ENCODE results near the gene ADAR. TPM values are rescaled to one million over a fixed set of nuclear protein-coding genes. Genes with fewer than 3 reads are reported as not detected.

ADAR gene
- total RNA-seq, 2 experiments from 2014 or later: 206 to 210 TPM

DNA sequence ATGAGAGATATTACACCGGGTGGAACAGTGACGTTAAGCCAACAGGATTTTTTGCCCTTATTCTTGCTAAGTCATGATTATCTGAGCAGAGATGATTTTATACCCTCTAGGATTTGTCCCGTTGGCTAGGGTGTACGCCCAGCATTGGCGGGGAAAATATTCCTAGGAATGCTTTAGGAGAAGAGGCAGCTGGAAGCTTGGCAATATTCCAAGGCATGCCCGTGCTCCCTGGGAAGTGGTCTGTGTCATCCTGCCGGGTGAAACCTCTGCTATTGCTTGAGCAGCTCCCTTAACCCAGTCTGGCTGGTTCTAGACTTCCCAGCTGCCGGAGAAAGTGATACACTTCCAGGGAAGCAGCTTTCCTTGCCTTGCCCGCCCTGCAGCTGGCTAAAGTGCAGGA lies 24.2 kb downstream of the ADAR start:
- Mint-ChIP-seq H3K4me1 (ENCODE audit: low read depth) (no peaks in the 10 kb centered on the region), H3K36me3 (ENCODE audit: low read depth) (peaks cover 98% of the 10 kb centered on the region)
- ATAC-seq (ENCODE audit: poor library complexity): no peak

DNA sequence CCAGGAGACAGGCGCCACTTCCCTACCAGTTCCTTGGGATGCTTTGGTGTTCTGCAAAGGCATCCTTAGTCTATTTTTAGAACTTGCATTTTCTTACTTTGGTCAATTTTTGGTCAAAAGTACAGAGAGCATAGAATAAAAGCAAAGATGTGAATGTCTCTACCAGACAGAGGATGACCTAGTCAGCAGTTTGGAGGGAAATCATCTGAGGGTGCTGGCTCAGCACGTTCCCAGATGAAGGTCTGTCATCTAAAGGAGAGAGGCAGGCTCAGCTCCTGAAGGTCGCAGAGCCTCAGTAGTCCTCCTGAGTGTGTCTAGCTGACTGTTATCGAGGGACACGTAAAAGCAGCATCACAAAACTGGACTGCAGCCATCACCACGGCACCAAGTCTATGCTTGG lies 25.1 kb downstream of the ADAR start:
- H3K27me3 Mint-ChIP-seq: no peaks in the 10 kb centered on the region
- peaks cover 96% of the 10 kb centered on the region for H3K36me3 ChIP-seq (ENCODE audit: insufficient read depth, low read length)
- peaks cover 96% of the 10 kb centered on the region for H3K36me3 Mint-ChIP-seq (ENCODE audit: low read depth)
- H3K9me3 Mint-ChIP-seq: no peaks in the 10 kb centered on the region
- no peak for DNase-seq
- ChIA-PET POLR2A (interaction anchor here (1.1 kb wide), 1 partner anchor 38 kb away, joined by 3 read pairs; no protein-coding TSS in a partner anchor), CTCF (no interaction called here)
- H3K27ac ChIP-seq (ENCODE audit: low read depth in 1 of 2, low read length in 2 of 2): no peak overlapping the region
- no peaks in the 10 kb centered on the region for H3K27me3 ChIP-seq (ENCODE audit: control insufficient read depth in 1 of 2, insufficient read depth in 2 of 2, low read length in 2 of 2)
- intact Hi-C loops (cut with DNase I, micrococcal nuclease): no loop called here
- H3K4me3 ChIP-seq (ENCODE audit: low read length): no peak overlapping the region
- no peak for ATAC-seq (ENCODE audit: poor library complexity)
- no peaks in the 10 kb centered on the region for H3K9me3 ChIP-seq (ENCODE audit: control insufficient read depth in 1 of 2, insufficient read depth in 1 of 2, low read length in 2 of 2)
- H3K4me1 ChIP-seq (ENCODE audit: insufficient read depth, low read length): no peaks in the 10 kb centered on the region
- no peak overlapping the region for H3K4me3 Mint-ChIP-seq
- no peak overlapping the region for H3K27ac Mint-ChIP-seq
- no peaks in the 10 kb centered on the region for H3K4me1 Mint-ChIP-seq (ENCODE audit: low read depth)
- TF ChIP-seq, protein P1, sequence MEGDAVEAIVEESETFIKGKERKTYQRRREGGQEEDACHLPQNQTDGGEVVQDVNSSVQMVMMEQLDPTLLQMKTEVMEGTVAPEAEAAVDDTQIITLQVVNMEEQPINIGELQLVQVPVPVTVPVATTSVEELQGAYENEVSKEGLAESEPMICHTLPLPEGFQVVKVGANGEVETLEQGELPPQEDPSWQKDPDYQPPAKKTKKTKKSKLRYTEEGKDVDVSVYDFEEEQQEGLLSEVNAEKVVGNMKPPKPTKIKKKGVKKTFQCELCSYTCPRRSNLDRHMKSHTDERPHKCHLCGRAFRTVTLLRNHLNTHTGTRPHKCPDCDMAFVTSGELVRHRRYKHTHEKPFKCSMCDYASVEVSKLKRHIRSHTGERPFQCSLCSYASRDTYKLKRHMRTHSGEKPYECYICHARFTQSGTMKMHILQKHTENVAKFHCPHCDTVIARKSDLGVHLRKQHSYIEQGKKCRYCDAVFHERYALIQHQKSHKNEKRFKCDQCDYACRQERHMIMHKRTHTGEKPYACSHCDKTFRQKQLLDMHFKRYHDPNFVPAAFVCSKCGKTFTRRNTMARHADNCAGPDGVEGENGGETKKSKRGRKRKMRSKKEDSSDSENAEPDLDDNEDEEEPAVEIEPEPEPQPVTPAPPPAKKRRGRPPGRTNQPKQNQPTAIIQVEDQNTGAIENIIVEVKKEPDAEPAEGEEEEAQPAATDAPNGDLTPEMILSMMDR (IDR thresholded peaks at IDR 0.05): no peak

More for the DNA sequence above, 24.2 kb downstream of the ADAR start:
- H3K27ac Mint-ChIP-seq: no peak overlapping the region
- H3K4me3 Mint-ChIP-seq: no peak overlapping the region
- no peaks in the 10 kb centered on the region for H3K27me3 ChIP-seq (ENCODE audit: control insufficient read depth in 1 of 2, insufficient read depth in 2 of 2, low read length in 2 of 2)
- no peak for DNase-seq
- intact Hi-C loops (cut with DNase I, micrococcal nuclease): no loop called here
- POLR2A ChIA-PET: no interaction called here
- TF ChIP-seq, protein P1 (IDR thresholded peaks at IDR 0.05): no peak
- no peak overlapping the region for H3K27ac ChIP-seq (ENCODE audit: low read depth in 1 of 2, low read length in 2 of 2)
- H3K4me3 ChIP-seq (ENCODE audit: low read length): no peak overlapping the region
- H3K36me3 ChIP-seq (ENCODE audit: insufficient read depth, low read length): peaks cover 97% of the 10 kb centered on the region
- no peaks in the 10 kb centered on the region for H3K9me3 Mint-ChIP-seq
- CTCF ChIA-PET: no interaction called here
- H3K4me1 ChIP-seq (ENCODE audit: insufficient read depth, low read length): no peaks in the 10 kb centered on the region
- H3K27me3 Mint-ChIP-seq: no peaks in the 10 kb centered on the region
- H3K9me3 ChIP-seq (ENCODE audit: control insufficient read depth in 1 of 2, insufficient read depth in 1 of 2, low read length in 2 of 2): no peaks in the 10 kb centered on the region

DNA sequence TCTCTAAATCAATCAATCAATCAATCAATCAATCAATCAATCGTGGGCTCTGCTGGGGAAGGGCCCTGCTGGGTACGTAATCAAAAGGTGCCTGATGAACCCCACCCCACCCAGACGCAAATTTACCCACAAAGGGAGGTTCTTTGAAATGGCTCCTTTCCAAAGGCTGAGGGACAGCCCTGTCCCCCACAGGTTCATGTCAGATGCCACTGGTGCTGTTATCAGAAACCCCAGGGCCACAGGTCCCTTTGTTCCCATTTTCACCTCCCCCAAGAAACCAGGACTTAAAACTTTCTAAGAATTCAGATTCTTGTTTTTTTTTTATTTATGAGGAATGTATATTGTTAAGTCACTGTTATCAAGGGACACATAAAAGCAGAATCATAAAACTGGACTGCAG lies 26.2 kb downstream of the ADAR start:
- no peak overlapping the region for H3K4me3 ChIP-seq (ENCODE audit: low read length)
- no peaks in the 10 kb centered on the region for H3K27me3 ChIP-seq (ENCODE audit: control insufficient read depth in 1 of 2, insufficient read depth in 2 of 2, low read length in 2 of 2)
- H3K27ac ChIP-seq (ENCODE audit: low read depth in 1 of 2, low read length in 2 of 2): no peak overlapping the region
- Mint-ChIP-seq H3K4me1 (ENCODE audit: low read depth) (no peaks in the 10 kb centered on the region), H3K4me3 (no peak overlapping the region), H3K36me3 (ENCODE audit: low read depth) (peaks cover 85% of the 10 kb centered on the region), H3K27me3 (no peaks in the 10 kb centered on the region), H3K9me3 (no peaks in the 10 kb centered on the region), H3K27ac (no peak overlapping the region)
- H3K4me1 ChIP-seq (ENCODE audit: insufficient read depth, low read length): no peaks in the 10 kb centered on the region
- TF ChIP-seq, protein P1 (IDR thresholded peaks at IDR 0.05): no peak
- ChIA-PET POLR2A (no interaction called here), CTCF (interaction anchor here (1.8 kb wide), 1 partner anchor 22 kb away, joined by 3 read pairs; no protein-coding TSS in a partner anchor)
- no peak for DNase-seq
- H3K9me3 ChIP-seq (ENCODE audit: control insufficient read depth in 1 of 2, insufficient read depth in 1 of 2, low read length in 2 of 2): no peaks in the 10 kb centered on the region
- intact Hi-C loops (cut with DNase I, micrococcal nuclease): no loop called here
- no peak for ATAC-seq (ENCODE audit: poor library complexity)
- peaks cover 85% of the 10 kb centered on the region for H3K36me3 ChIP-seq (ENCODE audit: insufficient read depth, low read length)

Data from CD4-positive, alpha-beta T cell (primary cell).